HG03442 (cell line): Measurements from ENCODE around the gene TNFRSF13B.
"Not testable (repeated sequence)": the region's sequence is repeated elsewhere in the genome, so short reads cannot be mapped to it uniquely, and the experiment has no call there.

Experiments used
- ATAC-seq: cut with Tn5 transposase; IDR thresholded peaks from one replicate; pipeline ENCODE4 v1.9.1; 2021; ENCODE audit warnings: mild to moderate bottlenecking, moderate library complexity; ENCODE audit not compliant: unreplicated experiment

TNFRSF13B gene

DNA sequence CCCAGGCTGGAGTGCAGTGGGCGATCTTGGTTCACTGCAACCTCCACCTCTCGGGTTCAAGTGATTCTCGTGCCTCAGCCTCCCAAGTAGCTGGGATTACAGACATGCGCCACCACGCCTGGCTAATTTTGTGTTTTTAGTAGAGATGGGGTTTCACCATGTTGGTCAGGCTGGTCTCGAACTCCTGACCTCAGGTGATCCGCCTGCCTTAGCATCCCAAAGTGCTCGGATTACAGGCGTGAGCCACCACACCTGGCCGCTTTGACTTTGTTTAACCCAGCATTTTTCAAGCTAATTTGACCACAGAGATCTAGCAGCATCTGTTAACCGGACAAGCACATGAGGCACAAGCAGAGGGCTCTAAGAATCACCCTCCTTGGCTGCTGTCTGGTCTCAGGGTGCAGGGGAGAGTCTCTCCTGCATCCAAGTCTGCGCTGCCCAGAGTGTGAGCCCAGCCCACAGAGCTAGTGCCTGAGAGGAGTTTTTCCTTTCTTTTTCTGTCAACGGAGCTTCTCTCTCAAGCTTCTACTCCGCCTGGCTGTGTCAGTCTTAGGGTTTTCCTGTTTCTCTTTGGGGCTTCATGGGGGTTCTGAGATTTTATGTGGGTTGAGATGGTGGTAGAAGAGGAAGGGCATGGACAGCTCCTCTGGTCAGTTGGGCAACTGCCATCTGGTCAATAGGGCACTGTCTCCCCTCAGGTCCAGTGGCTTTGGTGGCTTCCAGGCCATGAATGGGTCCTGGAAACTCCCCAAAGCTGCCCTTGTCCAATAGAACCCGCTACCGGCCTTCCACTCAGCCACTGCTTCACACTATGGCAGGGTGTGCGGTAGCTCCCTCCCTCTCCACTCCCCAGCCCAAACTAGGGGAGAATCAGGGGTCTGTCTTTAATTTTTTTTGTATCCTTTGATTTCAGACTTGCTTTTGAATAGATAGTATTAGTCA lies 59.6 kb downstream of the TNFRSF13B start:
- no peak for ATAC-seq

DNA sequence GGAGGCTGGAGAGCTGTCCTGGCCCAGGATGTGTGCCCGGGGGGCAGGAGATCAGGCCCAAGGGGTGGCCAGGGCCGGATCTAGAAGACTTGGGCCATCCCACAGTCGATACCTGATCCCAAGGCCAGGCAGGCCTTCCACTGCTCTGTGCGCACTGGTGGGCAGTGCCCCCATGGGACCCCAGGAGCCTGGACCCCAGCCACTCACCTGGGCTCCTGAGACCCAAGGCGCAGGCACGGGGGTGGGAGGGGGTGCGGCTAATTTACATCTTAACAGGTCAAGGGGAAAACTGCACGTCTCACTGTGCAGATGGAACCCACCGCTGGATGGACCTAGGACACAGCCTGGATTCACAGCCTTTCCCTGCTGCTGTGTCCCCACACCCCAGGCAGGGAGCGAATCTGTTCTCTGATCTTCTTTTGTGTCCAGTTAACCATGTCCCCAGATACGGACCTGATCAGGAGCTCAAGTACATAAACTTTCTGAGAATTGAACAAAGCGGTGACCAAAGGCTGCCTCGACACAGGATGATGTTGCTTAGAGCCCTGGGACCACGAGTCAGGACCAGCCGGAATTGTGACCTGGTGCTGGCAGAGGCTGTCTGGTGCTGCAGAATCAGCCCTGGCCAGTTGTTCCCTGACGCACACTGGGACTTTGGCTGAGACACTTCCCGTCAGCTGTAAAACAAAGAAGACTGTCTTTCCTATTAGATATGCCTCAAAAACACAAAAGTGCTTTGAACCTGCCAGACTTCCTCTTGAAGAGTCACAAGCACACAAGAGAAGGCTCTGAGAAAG lies 60.6 kb downstream of the TNFRSF13B start:
- ATAC-seq = no peak

GRCh38 chr17:16910341-16910740 lies 61.6 kb downstream of the TNFRSF13B start:
- no peak for ATAC-seq

GRCh38 chr17:16909472-16910246 lies 62.3 kb downstream of the TNFRSF13B start:
- no peak for ATAC-seq

GRCh38 chr17:16908273-16908672 lies 63.6 kb downstream of the TNFRSF13B start:
- no peak for ATAC-seq

DNA sequence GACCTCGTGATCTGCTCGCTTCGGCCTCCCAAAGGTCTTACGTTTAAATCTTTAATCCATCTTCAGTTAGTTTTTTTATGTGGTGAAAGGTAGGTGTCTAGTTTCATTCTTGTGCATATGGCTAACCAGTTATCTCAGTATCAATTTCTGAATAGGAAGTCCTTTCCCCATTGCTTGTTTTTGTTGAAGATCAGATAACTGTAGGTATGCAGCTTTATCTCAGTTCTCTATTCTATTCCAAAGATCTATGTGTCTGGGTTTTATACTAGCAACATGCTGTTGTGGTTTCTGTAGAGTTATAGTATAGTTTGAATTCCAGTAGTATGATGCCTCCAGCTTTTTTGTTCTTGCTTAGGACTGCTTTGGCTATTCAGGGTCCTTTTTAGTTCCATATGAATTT lies 65.2 kb downstream of the TNFRSF13B start:
- ATAC-seq = no peak

GRCh38 chr17:16905593-16906191 lies 66.2 kb downstream of the TNFRSF13B start:
- no peak for ATAC-seq

DNA sequence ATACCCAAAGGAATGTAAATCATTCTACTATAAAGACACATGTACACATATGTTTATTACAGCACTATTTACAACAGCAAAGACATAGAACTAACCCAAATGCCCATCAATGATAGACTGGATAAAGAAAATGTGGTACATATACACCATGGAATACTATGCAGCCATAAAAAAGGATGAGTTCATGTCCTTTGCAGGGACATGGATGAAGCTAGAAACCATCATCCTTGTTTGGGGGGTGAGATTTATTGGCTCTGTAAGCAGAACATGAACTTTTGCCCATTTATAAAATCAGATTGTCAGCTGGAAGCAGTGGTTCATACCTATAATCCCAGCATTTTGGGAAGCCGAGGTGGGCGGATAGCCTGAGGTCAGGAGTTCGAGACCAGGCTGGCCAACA lies 68.8 kb downstream of the TNFRSF13B start:
- ATAC-seq = not testable (repeated sequence)

DNA sequence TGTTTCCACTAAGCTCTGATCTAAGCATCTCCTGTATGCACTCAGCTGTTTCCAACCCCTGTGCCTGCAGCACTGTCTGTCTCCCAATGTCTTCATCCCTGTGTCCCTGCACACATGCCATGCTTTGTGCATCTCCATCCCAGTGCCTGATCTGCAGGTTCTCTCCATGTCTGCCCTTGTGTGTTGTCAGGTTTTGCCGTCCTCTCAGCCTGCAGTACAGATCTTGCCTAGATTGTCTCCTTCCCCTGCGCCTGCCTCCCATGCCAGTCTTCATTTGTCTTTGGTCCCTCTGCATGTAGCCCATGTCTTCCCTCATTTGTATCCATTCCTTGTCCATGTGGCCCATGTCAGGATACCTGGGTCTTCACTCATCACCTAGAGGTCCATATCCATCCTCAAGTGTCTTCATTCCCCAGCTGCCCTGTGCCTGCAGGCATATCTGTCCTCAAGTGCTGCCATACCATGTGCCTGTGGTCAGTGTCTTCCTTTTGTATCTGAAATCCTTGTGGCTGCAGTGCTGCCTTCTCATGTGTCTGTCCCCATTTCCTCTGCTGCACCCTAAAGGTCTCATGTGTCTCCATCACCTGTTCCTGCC lies 71.5 kb downstream of the TNFRSF13B start:
- ATAC-seq = no peak

- ATAC-seq = not testable (repeated sequence)
Observed at GRCh38 chr17:16897211-16897896, 74.6 kb downstream of the TNFRSF13B start.

GRCh38 chr17:16896235-16896634 lies 75.7 kb downstream of the TNFRSF13B start:
- ATAC-seq = not testable (repeated sequence)

DNA sequence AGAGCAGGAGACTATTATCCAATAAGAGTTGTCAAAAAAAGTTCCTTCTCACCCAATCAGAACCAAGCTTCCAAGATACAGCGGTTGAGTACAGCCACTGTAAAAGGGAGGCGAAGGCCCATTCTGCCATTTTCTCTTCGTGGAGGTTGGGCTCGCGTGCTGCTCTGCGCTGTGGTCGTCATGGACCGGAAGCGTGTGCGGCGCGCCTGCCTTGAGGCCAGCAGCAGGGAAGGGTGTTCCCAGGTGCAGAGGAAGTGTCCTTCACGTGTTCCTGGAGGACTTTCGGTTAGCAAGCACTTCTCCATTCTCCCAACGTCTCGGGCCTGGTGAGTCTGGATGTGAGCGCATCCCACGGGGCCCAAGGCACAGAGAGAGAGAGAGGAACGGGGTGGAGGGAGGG lies 78.4 kb downstream of the TNFRSF13B start:
- not testable (repeated sequence) for ATAC-seq

DNA sequence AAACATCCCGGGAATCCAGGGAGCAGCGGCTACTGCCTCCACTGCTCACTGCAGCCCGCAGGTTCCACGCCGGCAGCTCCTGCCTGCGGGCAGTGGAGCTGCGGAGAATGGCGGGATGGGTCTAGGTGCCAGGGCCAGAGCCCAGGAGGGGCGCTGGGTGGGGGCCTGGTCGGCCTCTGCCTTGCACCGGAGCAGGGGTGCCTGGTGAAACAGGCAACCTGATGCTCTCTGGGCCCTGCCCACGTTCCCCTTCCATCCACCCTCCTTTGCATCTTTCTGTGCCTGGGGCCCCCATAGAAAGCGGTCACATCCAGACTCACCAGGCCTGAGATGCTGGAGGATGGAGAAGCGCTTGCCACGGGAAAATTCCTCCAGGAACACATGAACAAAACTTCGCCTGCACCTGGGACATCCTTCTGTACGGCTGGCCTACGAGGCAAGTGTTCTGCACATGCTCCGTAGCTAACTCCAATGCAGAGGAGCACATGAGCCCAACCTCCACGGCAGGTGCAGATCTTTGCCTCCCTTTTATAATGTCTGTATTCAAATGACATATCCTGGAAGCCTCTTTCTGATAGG lies 79.0 kb downstream of the TNFRSF13B start:
- not testable (repeated sequence) for ATAC-seq

GRCh38 chr17:16889088-16889465 lies 82.8 kb downstream of the TNFRSF13B start:
- ATAC-seq = no peak
